MM.1S (cell line): ENCODE measurements around the gene RSRC1.

ENCODE experiments used
- EZH2 ChIP-seq: fragments of 300-600 bp; sonication (generic); optimal IDR thresholded peaks from 2 replicates; pipeline ENCODE3; 2017; ENCODE audit warnings: low read depth, mild to moderate bottlenecking, antibody characterized with exemption, low read length, mixed read lengths
- EZH2phosphoT487 ChIP-seq: fragments of 300-600 bp; sonication (generic); IDR thresholded peaks from 2 replicates; pipeline ENCODE4 v1.6.1; 2018; ENCODE audit warnings: antibody characterized with exemption, low read length
- TF ChIP-seq, protein P1 (sequence below): fragments of 300-600 bp; sonication (generic); IDR thresholded peaks from 2 replicates; pipeline ENCODE4 v1.5.1; 2016; ENCODE audit warnings: antibody characterized with exemption, low read length, mixed read lengths

GRCh38 chr3:158505117-158505516 lies 395.2 kb downstream of the RSRC1 start:
- TF ChIP-seq, protein P1, sequence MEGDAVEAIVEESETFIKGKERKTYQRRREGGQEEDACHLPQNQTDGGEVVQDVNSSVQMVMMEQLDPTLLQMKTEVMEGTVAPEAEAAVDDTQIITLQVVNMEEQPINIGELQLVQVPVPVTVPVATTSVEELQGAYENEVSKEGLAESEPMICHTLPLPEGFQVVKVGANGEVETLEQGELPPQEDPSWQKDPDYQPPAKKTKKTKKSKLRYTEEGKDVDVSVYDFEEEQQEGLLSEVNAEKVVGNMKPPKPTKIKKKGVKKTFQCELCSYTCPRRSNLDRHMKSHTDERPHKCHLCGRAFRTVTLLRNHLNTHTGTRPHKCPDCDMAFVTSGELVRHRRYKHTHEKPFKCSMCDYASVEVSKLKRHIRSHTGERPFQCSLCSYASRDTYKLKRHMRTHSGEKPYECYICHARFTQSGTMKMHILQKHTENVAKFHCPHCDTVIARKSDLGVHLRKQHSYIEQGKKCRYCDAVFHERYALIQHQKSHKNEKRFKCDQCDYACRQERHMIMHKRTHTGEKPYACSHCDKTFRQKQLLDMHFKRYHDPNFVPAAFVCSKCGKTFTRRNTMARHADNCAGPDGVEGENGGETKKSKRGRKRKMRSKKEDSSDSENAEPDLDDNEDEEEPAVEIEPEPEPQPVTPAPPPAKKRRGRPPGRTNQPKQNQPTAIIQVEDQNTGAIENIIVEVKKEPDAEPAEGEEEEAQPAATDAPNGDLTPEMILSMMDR, result no peak
- TF ChIP-seq EZH2, result no peak
- TF ChIP-seq EZH2phosphoT487, result no peak
